A549 (cell line): ENCODE results near the gene BSCL2. TPM values are rescaled to one million over a fixed set of nuclear protein-coding genes. Genes with fewer than 3 reads are reported as not detected.

Experiments
- ATAC-seq, 2 experiments: fragments of 200-7000 bp in 1 of 2; fragments of >200 bp in 1 of 2; cut with Nextera tagmentation in 1 of 2; cut with Tn5 transposase in 1 of 2; 3 replicates each; pipeline versions ENCODE4 v1.8.0 to v1.9.1; 2018 to 2020; ENCODE audit warnings: mild to moderate bottlenecking in 1 of 2, moderate library complexity in 1 of 2
- CTCF ChIA-PET: fragments of 300-600 bp; sonication (Branson Sonifier 250); formaldehyde crosslinking; extraction: SDS; loops from one replicate; lab custom pipeline; 2021; ENCODE audit warnings: antibody characterized with exemption, inconsistent platforms; lab: Yijun Ruan, JAX
- POLR2A ChIA-PET: fragments of 350-600 bp; formaldehyde crosslinking; extraction: SDS; loops from one replicate; lab custom pipeline; 2021; ENCODE audit warnings: antibody characterized with exemption, inconsistent platforms; lab: Yijun Ruan, JAX
- DNase-seq, 2 experiments: peaks; one replicate each; pipeline versions ENCODE4 v3.0.0 to v3.0.0-alpha.2; 2011 to 2016; ENCODE audit warnings: low read depth in 1 of 2, low spot score in 1 of 2
- FAIRE-seq: peaks from 2 replicates; lab custom pipeline; 2011; peaks lifted over from hg19 to GRCh38; lab: Jason Lieb, UNC
- H3K27ac ChIP-seq, 2 experiments: fragments of >200 bp; sonication (Bioruptor Twin); formaldehyde crosslinking; 3 replicates each; pipeline ENCODE4 v1.5.1; 2016 to 2017
- H3K4me1 ChIP-seq: fragments of >200 bp; sonication (Bioruptor Twin); formaldehyde crosslinking; 3 replicates; pipeline ENCODE4 v1.6.1; 2016
- H3K4me2 ChIP-seq: fragments of >200 bp; sonication (Bioruptor Twin); formaldehyde crosslinking; 3 replicates; pipeline ENCODE4 v1.6.1; 2016
- H3K4me3 ChIP-seq: fragments of >200 bp; sonication (Bioruptor Twin); formaldehyde crosslinking; 3 replicates; pipeline ENCODE4 v1.5.1; 2016
- H3K9me3 ChIP-seq: fragments of >200 bp; sonication (Bioruptor Twin); formaldehyde crosslinking; 3 replicates; pipeline ENCODE4 v1.6.1; 2016
- ATOH8 ChIP-seq: fragments of 250-450 bp; sonication (Bioruptor Pico); IDR thresholded peaks from 2 replicates; pipeline ENCODE4 v1.5.0; 2020; ENCODE audit warnings: low read depth, mild to moderate bottlenecking, moderate library complexity
- BCL3 ChIP-seq: fragments of >200 bp; sonication (Bioruptor Twin); formaldehyde crosslinking; IDR thresholded peaks from 3 replicates; pipeline ENCODE4 v1.6.1; 2016
- CEBPB ChIP-seq, 2 experiments: fragments of >200 bp in 1 of 2; sonication (Bioruptor Twin) in 1 of 2; formaldehyde crosslinking in 1 of 2; IDR thresholded peaks; 2 replicates each; pipeline ENCODE4 v1.6.1; 2012 to 2016
- CHD2 ChIP-seq: fragments of 150-350 bp; IDR thresholded peaks from 2 replicates; pipeline ENCODE4 v1.6.1; 2014; ENCODE audit warnings: low read length; ENCODE audit not compliant: partially characterized antibody
- E2F6 ChIP-seq: IDR thresholded peaks from 2 replicates; pipeline ENCODE4 v1.6.1; 2012; ENCODE audit warnings: low read depth, borderline replicate concordance
- ELK1 ChIP-seq: fragments of 150-350 bp; IDR thresholded peaks from 2 replicates; pipeline ENCODE4 v1.6.1; 2014; ENCODE audit warnings: low read depth, mild to moderate bottlenecking, low read length
- FOSL2 ChIP-seq, 2 experiments: fragments of 450-650 bp in 1 of 2; fragments of >200 bp in 1 of 2; sonication (Bioruptor Twin) in 1 of 2; formaldehyde crosslinking; IDR thresholded peaks; 2 replicates each; pipeline versions ENCODE4 v1.5.0 to v1.6.1; 2016 to 2020; ENCODE audit warnings: mild to moderate bottlenecking in 1 of 2, moderate library complexity in 1 of 2
- GATA3 ChIP-seq: IDR thresholded peaks from 2 replicates; pipeline ENCODE4 v1.6.1; 2012; ENCODE audit warnings: borderline replicate concordance
- HEYL ChIP-seq: fragments of 250-450 bp; sonication (Bioruptor Pico); IDR thresholded peaks from 2 replicates; pipeline ENCODE4 v1.8.0; 2021; ENCODE audit warnings: mild to moderate bottlenecking, moderate library complexity
- HMGXB4 ChIP-seq: fragments of 250-450 bp; sonication (Bioruptor Pico); IDR thresholded peaks from 2 replicates; pipeline ENCODE4 v1.5.0; 2021; ENCODE audit warnings: mild to moderate bottlenecking, moderate library complexity, borderline replicate concordance
- HOXB13 ChIP-seq: fragments of 250-450 bp; sonication (Bioruptor Pico); IDR thresholded peaks from 2 replicates; pipeline ENCODE4 v1.5.0; 2020; ENCODE audit warnings: low read depth, mild to moderate bottlenecking, moderate library complexity
- HOXB5 ChIP-seq: fragments of 250-450 bp; sonication (Bioruptor Pico); IDR thresholded peaks from 2 replicates; pipeline ENCODE4 v1.5.0; 2020; ENCODE audit warnings: mild to moderate bottlenecking, moderate library complexity
- JUN ChIP-seq, 2 experiments: fragments of >200 bp; sonication (Bioruptor Twin); formaldehyde crosslinking; IDR thresholded peaks; 2 replicates in 1 of 2; 3 replicates in 1 of 2; pipeline ENCODE4 v1.6.1; 2016 to 2017
- JUNB ChIP-seq: fragments of >200 bp; sonication (Bioruptor Twin); formaldehyde crosslinking; IDR thresholded peaks from 2 replicates; pipeline ENCODE4 v1.6.1; 2016
- KDM1A ChIP-seq: fragments of 200-600 bp; sonication (generic); IDR thresholded peaks from 2 replicates; pipeline ENCODE4 v1.6.1; 2016; ENCODE audit warnings: low read depth, mild to moderate bottlenecking
- MAFK ChIP-seq: fragments of 450-650 bp; IDR thresholded peaks from 2 replicates; pipeline ENCODE4 v1.6.1; 2014; ENCODE audit not compliant: partially characterized antibody
- MAX ChIP-seq: IDR thresholded peaks from 2 replicates; pipeline ENCODE4 v1.6.1; 2012
- MAZ ChIP-seq: fragments of 150-350 bp; IDR thresholded peaks from 2 replicates; pipeline ENCODE4 v1.6.1; 2014; ENCODE audit warnings: antibody characterized with exemption, low read depth, low read length, borderline replicate concordance
- MYC ChIP-seq: IDR thresholded peaks from 2 replicates; pipeline ENCODE4 v1.6.1; 2012; ENCODE audit warnings: mild to moderate bottlenecking, inconsistent platforms, low read length, improper control_type of control experiment, borderline replicate concordance
- NFE2L2 ChIP-seq: fragments of 150-350 bp; conservative IDR thresholded peaks from 2 replicates; pipeline ENCODE4 v1.6.1; 2014; ENCODE audit warnings: low read length
- PBX3 ChIP-seq: IDR thresholded peaks from 2 replicates; pipeline ENCODE4 v1.6.1; 2012
- POLR2A ChIP-seq: IDR thresholded peaks from 2 replicates; pipeline ENCODE4 v1.6.1; 2012; ENCODE audit warnings: mild to moderate bottlenecking, low read length
- POLR2AphosphoS2 ChIP-seq: conservative IDR thresholded peaks from 2 replicates; pipeline ENCODE4 v1.6.1; 2012; ENCODE audit warnings: low read length, improper control_type of control experiment, inconsistent platforms
- REST ChIP-seq: fragments of 200-600 bp; sonication (generic); IDR thresholded peaks from 2 replicates; pipeline ENCODE4 v1.6.1; 2016; ENCODE audit warnings: antibody characterized with exemption, mild to moderate bottlenecking, moderate library complexity
- TFCP2L1 ChIP-seq: fragments of 250-450 bp; sonication (Bioruptor Pico); IDR thresholded peaks from 2 replicates; pipeline ENCODE4 v1.5.0; 2021; ENCODE audit warnings: mild to moderate bottlenecking
- TP53 ChIP-seq: fragments of 250-450 bp; sonication (Bioruptor Pico); IDR thresholded peaks from 2 replicates; pipeline ENCODE4 v1.5.0; 2021; ENCODE audit warnings: mild to moderate bottlenecking, moderate library complexity
- WGBS: methylation state at CpG from one replicate; pipeline ENCODE4 v1.1.6; 2017; ENCODE audit errors: missing lambda C conversion rate; 5-methylcytosine and 5-hydroxymethylcytosine counted together
- polyA plus RNA-seq, 4 experiments: library from polyadenylated mRNA; depleted of rRNA in 3 of 4; stranded (reverse); fragments of >200 nt; fragmentation: RNase III in 1 of 4; extraction: RNeasy Plus Mini Kit Qiagen cat#74134 plus additional on column Dnase treatment in 1 of 4; gene quantifications; 2 replicates in 3 of 4; 3 replicates in 1 of 4; pipeline ENCODE4 v1.2.3, GENCODE V29; 2011 to 2017

BSCL2 gene
- polyA plus RNA-seq, 2 of the 4 experiments (the other 2 are of a cell fraction), result 63.0 to 63.9 TPM

GRCh38 chr11:62673196-62673525 is 34.1 kb downstream of the BSCL2 start (continued):
- no peak for TF ChIP-seq POLR2A
- TF ChIP-seq, all 56 proteins: peak for 0

GRCh38 chr11:62671608-62672389 is 35.4 kb downstream of the BSCL2 start, which contains the start of the genes LBHD1 and UQCC3:
LBHD1 (minus strand) TSS chr11:62672267; CDS start chr11:62670031, 2,236 bp downstream.
UQCC3 (plus strand) TSS chr11:62671673; CDS start chr11:62671746, 73 bp downstream.
- peaks cover 31% of the 10 kb centered on the region for H3K4me1 ChIP-seq
- H3K4me2 ChIP-seq, result peak within 1 kb of the TSS; percentile 64
- DNase-seq (peak; percentile 86 to 92), FAIRE-seq (no peak), ATAC-seq (peak; percentile 81 to 86)
- no peaks in the 10 kb centered on the region for H3K9me3 ChIP-seq
- 2% methylated on average over 25 of the region's 59 CpGs for WGBS
- CTCF ChIA-PET, result interaction anchor here (0.6 to 9.0 kb wide), 10 partner anchors 7 to 95 kb away, joined by 3 to 72 read pairs (median 4); partner anchors contain the start of genes BSCL2, C11orf98, EML3 and GNG3
- peak within 1 kb of the TSS; percentile 97 to 98 for H3K27ac ChIP-seq
- POLR2A ChIA-PET, result interaction anchor here (0.6 to 3.3 kb wide), 17 partner anchors 9 to 209 kb away, joined by 3 to 34 read pairs (median 6); partner anchors contain the start of genes B3GAT3, EEF1G, GANAB and HNRNPUL2
- H3K4me3 ChIP-seq, result peak within 1 kb of the TSS; percentile 90
- peak; percentile 88 for TF ChIP-seq MAX
- no peak for TF ChIP-seq MAZ
- TF ChIP-seq TP53 (CRISPR knock-in tag), result no peak
- TF ChIP-seq HEYL, result no peak
- no peak for TF ChIP-seq REST
- TF ChIP-seq HOXB13, result no peak
- no peak for TF ChIP-seq ELK1
- TF ChIP-seq JUN (IDR thresholded peaks at IDR 0.05), result peak; percentile 83 to 93
- no peak for TF ChIP-seq GATA3
- TF ChIP-seq KDM1A, result no peak
- TF ChIP-seq POLR2AphosphoS2, result no peak
- TF ChIP-seq ATOH8 (CRISPR knock-in tag), result no peak
- no peak for TF ChIP-seq JUNB
- TF ChIP-seq CHD2, result no peak
- peak; percentile 71; the same call in 2 of the 3 replicates for TF ChIP-seq BCL3
- TF ChIP-seq TFCP2L1 (CRISPR knock-in tag), result 0 out of 2 replicates have a peak, but pooled peaks have one; percentile 45
- no peak for TF ChIP-seq CEBPB (IDR thresholded peaks at IDR 0.05)
- no peak for TF ChIP-seq NFE2L2
- TF ChIP-seq MYC, result 0 out of 2 replicates have a peak, but pooled peaks have one; percentile 79
- TF ChIP-seq HMGXB4 (CRISPR knock-in tag), result peak; percentile 35; the same call in 1 of the 2 replicates
- TF ChIP-seq FOSL2 (IDR thresholded peaks at IDR 0.05), result no peak
- TF ChIP-seq FOSL2 (CRISPR knock-in tag; IDR thresholded peaks at IDR 0.05), result no peak
- TF ChIP-seq MAFK, result peak; percentile 39
- TF ChIP-seq POLR2A, result peak; percentile 72
- TF ChIP-seq E2F6, result peak; percentile 67; the same call in 1 of the 2 replicates
- peak; percentile 11; the same call in 1 of the 2 replicates for TF ChIP-seq PBX3
- TF ChIP-seq HOXB5 (CRISPR knock-in tag), result no peak
